Muscle of arm (tissue), 12 donors: Measurements from ENCODE around the gene PEBP1. TPM values are rescaled to one million over a fixed set of nuclear protein-coding genes. Genes with fewer than 3 reads are reported as not detected.
A peak's percentile ranks its signal among the peaks of the same experiment; 100 is the strongest.
"Not testable (repeated sequence)": the region's sequence is repeated elsewhere in the genome, so short reads cannot be mapped to it uniquely, and the experiment has no call there.

Experiments used
- DNase-seq: peaks from one replicate; pipeline ENCODE4 v3.0.0-alpha.2; 2013
- polyA plus RNA-seq, 12 donors: library from polyadenylated mRNA; unstranded; fragments of 120-200 nt; gene quantifications; one replicate each; pipeline ENCODE4 v1.2.1, GENCODE V29; 2013; ENCODE audit not compliant: insufficient read length in 12 of 12

Gene PEBP1
- polyA plus RNA-seq, 12 donors = 139 to 1,771 (median 146) TPM

- DNase-seq = no peak
Measured at GRCh38 chr12:118126119-118126757, 9.7 kb upstream of the PEBP1 start.

- no peak for DNase-seq
Measured at GRCh38 chr12:118127867-118128266, 8.1 kb upstream of the PEBP1 start.

DNA sequence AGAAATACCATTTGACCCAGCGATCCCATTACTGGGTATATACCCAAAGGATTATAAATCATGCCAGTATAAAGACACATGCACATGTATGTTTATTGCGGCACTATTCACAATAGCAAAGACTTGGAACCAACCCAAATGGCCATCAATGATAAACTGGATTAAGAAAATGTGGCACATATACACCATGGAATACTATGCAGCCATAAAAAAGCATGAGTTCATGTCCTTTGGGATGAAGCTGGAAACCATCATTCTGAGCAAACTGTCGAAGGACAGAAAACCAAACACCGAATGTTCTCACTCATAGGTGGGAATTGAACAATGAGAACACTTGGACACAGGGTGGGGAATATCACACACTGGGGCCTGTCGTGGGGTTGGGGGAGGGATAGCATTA is 6.5 kb upstream of the PEBP1 start:
- not testable (repeated sequence) for DNase-seq

DNA sequence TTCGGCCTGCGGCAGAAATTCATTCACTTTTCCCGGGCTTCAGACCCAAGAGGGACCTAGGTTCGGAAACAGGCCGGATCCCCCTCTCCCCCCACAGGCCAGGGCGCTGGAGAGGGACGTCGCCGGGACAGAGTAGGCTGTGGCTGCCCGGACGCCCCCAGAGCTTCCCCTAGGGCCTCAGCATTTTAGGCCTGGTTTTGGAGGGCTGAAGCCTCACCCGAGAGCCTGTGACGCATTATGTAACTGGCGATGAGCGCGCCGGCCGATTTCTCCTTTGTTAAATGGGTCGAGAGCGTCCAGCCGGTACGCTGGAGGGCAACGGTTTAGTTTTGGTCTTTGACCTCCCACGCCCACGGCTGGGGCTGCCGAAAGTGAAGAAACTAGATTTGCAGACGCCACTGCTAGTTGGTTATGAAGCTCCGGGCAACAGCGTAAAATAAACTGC is 657 bp downstream of the PEBP1 start:
- peak; percentile 25 for DNase-seq

- DNase-seq = no peak
Measured at GRCh38 chr12:118137148-118137678, 1.3 kb downstream of the PEBP1 start.

GRCh38 chr12:118140825-118141224 is 4.9 kb downstream of the PEBP1 start:
- DNase-seq = no peak

DNA sequence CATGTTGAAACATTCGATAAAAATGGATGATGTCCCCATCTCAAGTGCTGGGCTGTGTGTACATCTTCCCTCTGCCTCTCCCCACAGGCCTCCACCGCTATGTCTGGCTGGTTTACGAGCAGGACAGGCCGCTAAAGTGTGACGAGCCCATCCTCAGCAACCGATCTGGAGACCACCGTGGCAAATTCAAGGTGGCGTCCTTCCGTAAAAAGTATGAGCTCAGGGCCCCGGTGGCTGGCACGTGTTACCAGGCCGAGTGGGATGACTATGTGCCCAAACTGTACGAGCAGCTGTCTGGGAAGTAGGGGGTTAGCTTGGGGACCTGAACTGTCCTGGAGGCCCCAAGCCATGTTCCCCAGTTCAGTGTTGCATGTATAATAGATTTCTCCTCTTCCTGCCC is 8.6 kb downstream of the PEBP1 start:
- DNase-seq = no peak

- DNase-seq = no peak
Measured at GRCh38 chr12:118145113-118145797, 9.3 kb downstream of the PEBP1 start.

- no peak for DNase-seq
Measured at GRCh38 chr12:118145798-118146156, 9.9 kb downstream of the PEBP1 start.

GRCh38 chr12:118148287-118148686 is 12.4 kb downstream of the PEBP1 start:
- DNase-seq = no peak

DNA sequence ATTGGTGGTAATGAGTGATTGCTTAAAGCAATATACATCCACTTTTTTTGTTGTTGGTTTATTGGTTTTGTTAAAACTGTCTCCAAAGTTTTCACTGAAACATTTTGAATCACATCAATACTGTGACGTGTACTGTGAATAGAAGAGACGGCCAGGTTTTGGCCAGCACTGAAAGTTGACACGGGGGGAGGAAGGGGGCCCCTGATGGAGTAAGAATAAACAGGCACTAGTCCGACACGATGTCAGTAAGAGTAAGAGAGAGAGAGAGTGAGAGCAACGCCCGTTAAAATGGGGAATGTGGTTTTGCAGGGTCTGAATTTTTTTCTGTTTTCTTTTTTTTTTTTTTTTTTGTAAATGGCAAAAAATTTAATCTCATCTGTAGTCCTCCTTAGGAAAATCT is 14.7 kb downstream of the PEBP1 start:
- no peak for DNase-seq

- no peak for DNase-seq
Measured at GRCh38 chr12:118151755-118152154, 15.8 kb downstream of the PEBP1 start.

DNA sequence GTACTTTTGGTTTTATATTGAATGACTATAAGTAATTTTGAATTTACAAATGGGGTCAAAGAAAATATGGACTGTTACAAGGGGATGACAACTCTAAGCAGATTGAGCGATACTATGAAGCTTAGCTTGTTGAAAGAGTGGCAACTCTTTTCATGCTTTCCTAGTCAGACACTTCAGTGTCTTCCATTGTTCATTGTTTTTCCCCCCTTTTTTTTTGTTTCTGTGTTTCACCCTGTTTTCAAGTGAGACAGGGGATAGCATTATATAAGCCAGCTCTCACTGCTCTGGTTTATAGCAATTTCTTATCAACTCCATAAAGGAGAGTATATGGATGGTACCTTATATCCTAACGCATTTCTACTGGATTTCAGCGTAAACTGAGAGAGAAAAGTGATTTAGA is 24.6 kb downstream of the PEBP1 start:
- DNase-seq = no peak

DNA sequence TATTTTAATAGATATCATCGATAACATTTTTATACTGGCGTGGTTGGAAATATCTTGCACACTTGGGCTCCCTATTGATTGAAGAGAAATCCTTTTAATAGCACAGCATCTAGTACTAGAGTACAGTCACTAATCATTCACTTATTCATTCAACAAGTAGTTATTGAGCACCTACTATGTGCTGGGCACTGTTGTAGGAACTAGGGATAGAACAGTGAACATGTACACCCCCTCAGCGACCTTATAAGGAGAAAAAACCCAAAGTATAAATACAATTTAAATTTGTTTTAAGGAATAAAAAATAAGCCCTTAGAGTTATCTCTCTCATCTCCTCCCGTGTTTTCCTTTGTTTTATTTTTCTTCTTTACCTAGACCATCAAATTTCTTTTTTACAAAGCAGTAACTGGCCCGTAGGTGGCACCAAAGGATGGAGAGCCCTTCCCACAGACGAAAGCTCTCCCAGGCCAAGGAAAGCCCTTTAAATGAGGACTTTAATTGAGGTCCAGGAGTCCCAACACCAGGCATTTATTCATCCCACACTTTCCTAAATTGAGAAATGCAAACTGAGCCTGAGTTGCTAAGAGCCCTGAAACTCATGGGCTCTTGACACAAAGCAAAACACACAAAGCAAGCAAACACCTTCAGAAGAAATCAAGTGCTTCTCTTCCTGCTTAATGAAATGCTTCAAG is 29.0 kb downstream of the PEBP1 start:
- DNase-seq = no peak

GRCh38 chr12:118166946-118167345 is 31.0 kb downstream of the PEBP1 start:
- no peak for DNase-seq

GRCh38 chr12:118175823-118176447 is 40.0 kb downstream of the PEBP1 start:
- no peak for DNase-seq

GRCh38 chr12:118183155-118183554 is 47.2 kb downstream of the PEBP1 start:
- no peak for DNase-seq

DNA sequence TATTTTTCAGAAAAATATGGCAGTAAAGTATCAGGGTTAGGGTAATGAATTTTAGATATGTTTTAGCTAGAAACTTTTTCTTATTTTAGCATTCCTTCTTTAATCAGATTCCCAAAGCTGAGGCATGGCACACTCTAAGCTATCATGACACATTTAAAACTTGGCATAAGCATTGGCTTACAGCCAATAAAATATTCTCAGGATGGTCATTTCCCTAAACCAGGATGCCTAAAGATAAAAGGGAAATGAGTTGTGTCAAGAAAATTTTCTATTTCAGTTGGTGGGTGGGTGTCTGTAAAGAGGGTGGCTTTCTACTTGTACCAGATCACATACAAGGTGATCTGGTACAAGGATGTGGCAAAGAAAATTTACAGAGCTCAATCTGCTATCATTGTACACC is 47.8 kb downstream of the PEBP1 start:
- DNase-seq = no peak

GRCh38 chr12:118185602-118186397 is 49.9 kb downstream of the PEBP1 start:
- no peak for DNase-seq

DNA sequence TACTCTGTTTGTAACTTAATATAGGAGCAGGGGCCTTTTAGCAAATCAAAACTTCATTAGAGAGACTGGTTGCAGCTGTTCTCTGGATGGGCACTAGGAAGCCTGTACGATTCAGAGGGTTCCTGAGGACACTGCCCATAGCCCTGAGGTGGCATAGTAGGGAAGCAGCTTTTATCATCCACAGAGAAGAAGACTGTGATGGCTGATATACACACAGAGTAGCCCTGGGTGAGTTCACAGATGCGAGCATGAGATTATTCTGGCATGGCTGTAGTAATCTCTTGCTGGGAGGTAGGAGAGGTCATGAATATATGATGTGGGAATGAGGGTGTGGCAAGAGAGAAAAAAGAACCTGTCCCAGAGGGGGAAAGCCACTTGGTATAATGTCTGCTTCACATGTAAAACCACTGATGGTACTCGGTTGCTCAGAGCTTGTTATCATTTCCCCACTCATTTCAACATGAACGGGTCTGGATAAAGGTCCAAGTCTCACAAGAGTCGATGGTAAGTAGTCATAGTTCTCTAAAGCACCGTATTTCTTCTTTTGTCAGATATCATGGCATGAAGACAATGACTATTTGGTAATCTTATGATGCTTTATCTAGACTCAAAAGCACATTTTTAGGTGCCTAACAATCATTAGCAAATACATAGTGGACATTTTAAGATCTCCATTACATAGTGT is 52.0 kb downstream of the PEBP1 start:
- no peak for DNase-seq
